Adrenal gland (tissue), 12 donors: ENCODE results near the gene RAB38. TPM values are rescaled to one million over a fixed set of nuclear protein-coding genes. Genes with fewer than 3 reads are reported as not detected.

Source experiments
- DNase-seq, 7 donors: peaks; one replicate each; pipeline ENCODE4 v3.0.0-alpha.2; 2019 to 2020
- H3K27ac ChIP-seq, 5 donors: fragments of 200-600 bp; sonication (generic) in 4 of 5; 1 replicate in 3 of 5; 2 replicates in 2 of 5; pipeline versions ENCODE4 v1.5.1 to v1.8.0; 2016 to 2020; ENCODE audit warnings: mild to moderate bottlenecking in 1 of 5
- H3K27me3 ChIP-seq: fragments of 200-600 bp; 2 replicates; pipeline ENCODE4 v1.8.0; 2021
- H3K36me3 ChIP-seq, 2 donors: fragments of 200-600 bp; replicated peaks in 1 of 2; 1 replicate in 1 of 2; 2 replicates in 1 of 2; pipeline versions ENCODE4 v1.5.1 to v1.8.0; 2018 to 2022
- H3K4me1 ChIP-seq, 2 donors: fragments of 200-600 bp; replicated peaks in 1 of 2; 1 replicate in 1 of 2; 2 replicates in 1 of 2; pipeline versions ENCODE4 v1.5.1 to v1.8.0; 2018 to 2021
- H3K4me3 ChIP-seq, 4 donors: fragments of 200-600 bp; sonication (generic) in 3 of 4; one replicate each; pipeline ENCODE4 v1.5.1; 2016 to 2018
- H3K9me3 ChIP-seq, 3 donors: fragments of 200-600 bp; sonication (generic) in 1 of 3; replicated peaks in 1 of 3; 1 replicate in 2 of 3; 2 replicates in 1 of 3; pipeline versions ENCODE4 v1.5.1 to v1.8.0; 2016 to 2021
- CTCF ChIP-seq, 6 experiments: fragments of 450-650 bp in 4 of 6; fragments of 200-600 bp in 2 of 6; sonication (generic) in 1 of 6; IDR thresholded peaks; 1 replicate in 5 of 6; 2 replicates in 1 of 6; pipeline versions ENCODE4 v1.5.1 to v1.8.0; 2016 to 2021; ENCODE audit warnings: antibody characterized with exemption in 6 of 6, mild to moderate bottlenecking in 2 of 6, moderate library complexity in 1 of 6
- POLR2A ChIP-seq, 2 donors: fragments of 450-650 bp; IDR thresholded peaks; one replicate each; pipeline ENCODE4 v1.6.1; 2017; ENCODE audit warnings: antibody characterized with exemption in 2 of 2, mild to moderate bottlenecking in 2 of 2, moderate library complexity in 1 of 2
- WGBS, 4 donors: extraction: QIAGEN DNeasy Blood & Tissue Kit in 2 of 4; methylation state at CpG; one replicate each; pipeline versions ENCODE4 v1.1.5 to v1.1.7; 2013 to 2017; 5-methylcytosine and 5-hydroxymethylcytosine counted together
- intact Hi-C, 2 donors: fragments of 100-400 bp; cut with DNase I; formaldehyde crosslinking; loops; one replicate each; pipeline versions ENCODE4 v1.14.1 to v1.15.0; 2022 to 2023
- polyA plus RNA-seq, 3 donors: library from polyadenylated mRNA; stranded (reverse); fragments of 200-250 nt in 2 of 3; fragments of 350-450 nt in 1 of 3; fragmentation: Illumina TruSeq in 1 of 3; extraction: RNeasy Lipid Tissue Mini Kit (QIAGEN cat#74804) in 1 of 3; gene quantifications; one replicate each; pipeline ENCODE4 v1.2.3, GENCODE V29; 2013 to 2014
- total RNA-seq, 9 donors: library from RNA; depleted of rRNA in 4 of 9; stranded (reverse); fragments of >200 nt in 4 of 9; fragments of 120-200 nt in 1 of 9; fragmentation: NEBNext Ultra II Directional in 1 of 9; extraction: Animal tissue kit (Norgen Biotek cat#: 25700) in 1 of 9; gene quantifications; one replicate each; pipeline versions ENCODE4 v1.1.0 to v1.2.4, GENCODE V29; 2013 to 2023
- donor health status: healthy with polysubstance abuse.
- donor health status: Bipolar disorder and iron deficiency.
- donor health status: DM: yes; HTN: yes; CAD: no.
- donor health status: DM: no; HTN: no; CAD: no.
- donor health status: DM: no; HTN: no; CAD: no.
- donor health status: DM: yes; HTN: yes; CAD: no.

The RAB38 gene
- total and polyA plus RNA-seq, 12 donors, result 7.9 to 114 (median 27.9) TPM

GRCh38 chr11:88179971-88180629 lies 4.9 kb upstream of the RAB38 start:
- H3K27ac ChIP-seq, result no peak overlapping the region
- TF ChIP-seq POLR2A (IDR thresholded peaks at IDR 0.05) (no peak), CTCF (IDR thresholded peaks at IDR 0.05) (no peak)
- H3K36me3 ChIP-seq, result no peaks in the 10 kb centered on the region
- H3K4me1 ChIP-seq, result peaks cover 0 to under 1% of the 10 kb centered on the region in 2 donors
- no peaks in the 10 kb centered on the region for H3K27me3 ChIP-seq
- intact Hi-C loops, result no loop called here
- no peak for DNase-seq
- WGBS, 4 donors, result 71 to 87% (median 81%) methylated on average over 3 of the region's 3 CpGs
- H3K4me3 ChIP-seq, result no peak overlapping the region
- H3K9me3 ChIP-seq, result no peaks in the 10 kb centered on the region

- H3K27me3 ChIP-seq, result no peaks in the 10 kb centered on the region
- intact Hi-C loops, result no loop called here
- no peak for DNase-seq
- 62 to 74% (median 70%) methylated on average over 2 of the region's 2 CpGs for WGBS, 4 donors
- no peak overlapping the region for H3K4me3 ChIP-seq
- H3K36me3 ChIP-seq, result no peaks in the 10 kb centered on the region
- H3K27ac ChIP-seq, result no peak overlapping the region
- H3K4me1 ChIP-seq, result peaks cover 3 to 10% of the 10 kb centered on the region in 2 donors
- H3K9me3 ChIP-seq, result no peaks in the 10 kb centered on the region
- no peak for TF ChIP-seq POLR2A (IDR thresholded peaks at IDR 0.05)
- TF ChIP-seq CTCF (IDR thresholded peaks at IDR 0.05), result no peak
Measured at GRCh38 chr11:88179141-88179540, 3.9 kb upstream of the RAB38 start.

GRCh38 chr11:88178191-88178590 lies 2.9 kb upstream of the RAB38 start:
- Histone ChIP-seq H3K9me3 (no peaks in the 10 kb centered on the region), H3K36me3 (no peaks in the 10 kb centered on the region), H3K27ac (no peak overlapping the region), H3K4me3 (no peak overlapping the region), H3K4me1 (peaks cover 8 to 18% of the 10 kb centered on the region in 2 donors), H3K27me3 (no peaks in the 10 kb centered on the region)
- 65 to 76% (median 75%) methylated on average over 4 of the region's 4 CpGs for WGBS, 4 donors
- intact Hi-C loops, result no loop called here
- DNase-seq, result peak in 1 of 7 donors; percentile 15
- no peak for TF ChIP-seq POLR2A (IDR thresholded peaks at IDR 0.05)
- no peak for TF ChIP-seq CTCF (IDR thresholded peaks at IDR 0.05)

GRCh38 chr11:88175569-88176075 lies 379 bp upstream of the RAB38 start:
- no peaks in the 10 kb centered on the region for H3K36me3 ChIP-seq
- DNase-seq, result peak in 2 of 7 donors; percentile 22 to 24
- intact Hi-C loops, result no loop called here
- no peak for TF ChIP-seq POLR2A (IDR thresholded peaks at IDR 0.05)
- TF ChIP-seq CTCF (IDR thresholded peaks at IDR 0.05), result no peak
- 15 to 35% (median 21%) methylated on average over 8 to 15 of the region's 15 CpGs for WGBS, 4 donors
- H3K27me3 ChIP-seq, result no peaks in the 10 kb centered on the region
- H3K4me3 ChIP-seq, result peak overlapping the region in 2 of 4 donors; percentile 32 to 59
- peak overlapping the region in 4 of 5 donors; percentile 79 to 92 (median 84) for H3K27ac ChIP-seq
- H3K4me1 ChIP-seq, result peaks cover 8 to 42% of the 10 kb centered on the region in 2 donors
- no peaks in the 10 kb centered on the region for H3K9me3 ChIP-seq
